Calu3 (cell line): Measurements from ENCODE around the gene RIOX2. TPM values are rescaled to one million over a fixed set of nuclear protein-coding genes. Genes with fewer than 3 reads are reported as not detected.

Source experiments
- BruUV-seq: library from RNA; stranded (reverse); fragments of 400-500 nt; replicated peaks from 2 replicates; lab custom pipeline; 2021; lab: Mats Ljungman, UMichigan
- CTCF ChIA-PET: fragments of 300-600 bp; sonication (Branson Sonifier 250); formaldehyde crosslinking; loops from one replicate; lab custom pipeline; 2022; ENCODE audit warnings: antibody characterized with exemption; lab: Charles Lee
- DNase-seq: peaks from one replicate; pipeline ENCODE4 v3.0.0; 2022
- H3K27ac Mint-ChIP-seq: one replicate; pipeline ENCODE4 v1.8.0; 2022; ENCODE audit warnings: mixed read lengths; ENCODE audit not compliant: unreplicated experiment
- H3K27me3 Mint-ChIP-seq: one replicate; pipeline ENCODE4 v1.8.0; 2022; ENCODE audit warnings: mixed read lengths; ENCODE audit not compliant: unreplicated experiment
- H3K36me3 Mint-ChIP-seq: one replicate; pipeline ENCODE4 v1.8.0; 2022; ENCODE audit warnings: mild to moderate bottlenecking, moderate library complexity, mixed read lengths; ENCODE audit not compliant: insufficient read depth, unreplicated experiment
- H3K4me1 Mint-ChIP-seq: one replicate; pipeline ENCODE4 v1.8.0; 2022; ENCODE audit warnings: mild to moderate bottlenecking, low read depth, mixed read lengths; ENCODE audit not compliant: unreplicated experiment
- H3K4me3 Mint-ChIP-seq: one replicate; pipeline ENCODE4 v1.8.0; 2022; ENCODE audit warnings: mild to moderate bottlenecking, low read depth, moderate library complexity, mixed read lengths; ENCODE audit not compliant: unreplicated experiment
- H3K9me3 Mint-ChIP-seq: one replicate; pipeline ENCODE4 v1.8.0; 2022; ENCODE audit warnings: low read depth, mixed read lengths; ENCODE audit not compliant: unreplicated experiment
- CTCF ChIP-seq: fragments of 200-600 bp; IDR thresholded peaks from one replicate; pipeline ENCODE4 v1.8.0; 2022; ENCODE audit warnings: antibody characterized with exemption; ENCODE audit not compliant: unreplicated experiment
- intact Hi-C: fragments of 100-400 bp; cut with micrococcal nuclease; formaldehyde crosslinking; loops from one replicate; pipeline ENCODE4 v1.10.0; 2022; ENCODE audit not compliant: unreplicated experiment
- total RNA-seq: library from RNA; stranded (reverse); gene quantifications from 2 replicates; pipeline ENCODE4 v1.2.3, GENCODE V29; 2022

The RIOX2 gene
- total RNA-seq, 1 experiment from 2014 or later, result 32.1 TPM

GRCh38 chr3:97954228-97954827, 17.9 kb downstream of the RIOX2 start:
- H3K36me3 Mint-ChIP-seq, result peaks cover 7% of the 10 kb centered on the region
- no peak for TF ChIP-seq CTCF
- no peak overlapping the region for H3K4me3 Mint-ChIP-seq
- CTCF ChIA-PET, result no interaction called here
- no peaks in the 10 kb centered on the region for H3K4me1 Mint-ChIP-seq
- no TSS peak for BruUV-seq
- intact Hi-C loops, result no loop called here
- DNase-seq, result no peak
- no peak overlapping the region for H3K27ac Mint-ChIP-seq
- H3K27me3 Mint-ChIP-seq, result no peaks in the 10 kb centered on the region
- H3K9me3 Mint-ChIP-seq, result no peaks in the 10 kb centered on the region

GRCh38 chr3:97952872-97953271, 19.4 kb downstream of the RIOX2 start:
- no peak for DNase-seq
- no peak overlapping the region for H3K4me3 Mint-ChIP-seq
- BruUV-seq, result no TSS peak
- TF ChIP-seq CTCF, result no peak
- no peak overlapping the region for H3K27ac Mint-ChIP-seq
- CTCF ChIA-PET, result no interaction called here
- peaks cover 19% of the 10 kb centered on the region for H3K36me3 Mint-ChIP-seq
- intact Hi-C loops, result no loop called here
- H3K9me3 Mint-ChIP-seq, result no peaks in the 10 kb centered on the region
- H3K4me1 Mint-ChIP-seq, result no peaks in the 10 kb centered on the region
- H3K27me3 Mint-ChIP-seq, result no peaks in the 10 kb centered on the region

- CTCF ChIA-PET, result no interaction called here
- TF ChIP-seq CTCF, result no peak
- Mint-ChIP-seq H3K27ac (no peak overlapping the region), H3K36me3 (peaks cover 19% of the 10 kb centered on the region), H3K4me3 (no peak overlapping the region), H3K9me3 (no peaks in the 10 kb centered on the region), H3K27me3 (no peaks in the 10 kb centered on the region), H3K4me1 (no peaks in the 10 kb centered on the region)
- BruUV-seq, result no TSS peak
- intact Hi-C loops, result no loop called here
- DNase-seq, result no peak
Measured at GRCh38 chr3:97952280-97952679, 20.0 kb downstream of the RIOX2 start.

GRCh38 chr3:97950360-97950759, 21.9 kb downstream of the RIOX2 start:
- no peak for DNase-seq
- CTCF ChIA-PET, result no interaction called here
- intact Hi-C loops, result no loop called here
- Mint-ChIP-seq H3K4me1 (no peaks in the 10 kb centered on the region), H3K9me3 (no peaks in the 10 kb centered on the region), H3K36me3 (peaks cover 19% of the 10 kb centered on the region), H3K27ac (no peak overlapping the region), H3K27me3 (no peaks in the 10 kb centered on the region), H3K4me3 (no peak overlapping the region)
- no peak for TF ChIP-seq CTCF
- BruUV-seq, result no TSS peak
